Gastroesophageal sphincter (tissue), 4 donors: Measurements from ENCODE around the gene NPFFR1. TPM values are rescaled to one million over a fixed set of nuclear protein-coding genes. Genes with fewer than 3 reads are reported as not detected.

Experiments
- ATAC-seq: fragments of 150-250 bp; one replicate; pipeline ENCODE4 v1.9.1; 2016; ENCODE audit warnings: mild to moderate bottlenecking, moderate library complexity
- H3K27ac ChIP-seq, 4 donors: fragments of 200-600 bp; sonication (generic) in 3 of 4; 1 replicate in 3 of 4; 2 replicates in 1 of 4; pipeline ENCODE4 v1.5.1; 2016 to 2019
- H3K27me3 ChIP-seq: fragments of 200-600 bp; sonication (generic); one replicate; pipeline ENCODE4 v1.5.1; 2019
- H3K36me3 ChIP-seq, 2 donors: fragments of 200-600 bp; sonication (generic); one replicate each; pipeline ENCODE4 v1.5.1; 2019; ENCODE audit warnings: control low read depth in 1 of 2
- H3K4me1 ChIP-seq, 3 donors: fragments of 200-600 bp; sonication (generic); 1 replicate in 2 of 3; 2 replicates in 1 of 3; pipeline ENCODE4 v1.5.1; 2016 to 2019; ENCODE audit warnings: control low read depth in 2 of 3
- H3K4me3 ChIP-seq, 2 donors: fragments of 200-600 bp; sonication (generic); one replicate each; pipeline ENCODE4 v1.5.1; 2019; ENCODE audit warnings: mild to moderate bottlenecking in 1 of 2, moderate library complexity in 1 of 2
- H3K9me3 ChIP-seq, 3 donors: fragments of 200-600 bp; sonication (generic); one replicate each; pipeline ENCODE4 v1.5.1; 2017 to 2019; ENCODE audit warnings: control low read depth in 2 of 3
- EP300 ChIP-seq: sonication (generic); formaldehyde crosslinking; IDR thresholded peaks from one replicate; pipeline ENCODE4 v1.6.1; 2017; ENCODE audit warnings: antibody characterized with exemption, mild to moderate bottlenecking
- POLR2A ChIP-seq, 2 donors: fragments of 450-650 bp; IDR thresholded peaks; one replicate each; pipeline ENCODE4 v1.6.1; 2017; ENCODE audit warnings: antibody characterized with exemption in 2 of 2, mild to moderate bottlenecking in 2 of 2, moderate library complexity in 1 of 2
- POLR2AphosphoS5 ChIP-seq: sonication (generic); formaldehyde crosslinking; IDR thresholded peaks from one replicate; pipeline ENCODE4 v1.6.1; 2017; ENCODE audit warnings: antibody characterized with exemption
- WGBS, 2 donors: methylation state at CpG; one replicate each; pipeline ENCODE4 v1.1.5; 2018; ENCODE audit warnings: low coverage in 1 of 2; 5-methylcytosine and 5-hydroxymethylcytosine counted together
- total RNA-seq, 4 donors: library from RNA; depleted of rRNA; stranded (reverse); fragments of >200 nt; gene quantifications; one replicate each; pipeline ENCODE4 v1.1.0, GENCODE V29; 2016
- TF ChIP-seq, protein P1 (sequence below), 4 experiments: fragments of 200-600 bp in 2 of 4; fragments of 450-650 bp in 2 of 4; sonication (generic) in 1 of 4; IDR thresholded peaks; one replicate each; pipeline ENCODE4 v1.5.1; 2017 to 2019; ENCODE audit warnings: antibody characterized with exemption in 4 of 4, mild to moderate bottlenecking in 2 of 4, moderate library complexity in 2 of 4

Gene NPFFR1
- total RNA-seq, 4 donors from 2014 or later = under 0.01 to 0.04 (median under 0.01) TPM; not detected in 1

DNA sequence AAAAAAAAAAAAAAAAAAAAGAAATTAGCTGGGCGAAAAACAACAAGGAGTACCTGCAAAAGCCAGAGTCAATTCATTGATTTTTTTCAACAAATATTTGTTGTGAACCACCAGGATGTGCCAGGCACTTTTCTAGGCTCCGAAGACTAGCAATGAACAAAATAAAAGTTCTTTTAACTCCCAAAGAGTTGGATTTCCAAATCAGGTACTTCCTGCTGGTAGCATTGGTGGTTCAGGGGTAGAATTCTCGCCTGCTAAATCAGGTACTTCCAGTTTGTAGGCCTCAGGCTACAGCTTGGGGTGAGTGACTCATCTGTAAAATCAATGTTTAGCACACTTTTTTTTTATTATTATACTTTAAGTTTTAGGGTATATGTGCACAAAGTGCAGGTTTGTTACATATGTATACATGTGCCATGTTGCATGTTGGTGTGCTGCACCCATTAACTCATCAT lies 61.4 kb downstream of the NPFFR1 start:
- ATAC-seq = no peak
- 88 to 94% methylated on average over 3 of the region's 3 CpGs for WGBS, 2 donors
- peaks cover 0 to 15% of the 10 kb centered on the region in 2 donors for H3K36me3 ChIP-seq
- no peak overlapping the region for H3K4me3 ChIP-seq
- H3K9me3 ChIP-seq = no peaks in the 10 kb centered on the region
- TF ChIP-seq POLR2A (IDR thresholded peaks at IDR 0.05) = no peak
- TF ChIP-seq EP300 = no peak
- TF ChIP-seq, protein P1, sequence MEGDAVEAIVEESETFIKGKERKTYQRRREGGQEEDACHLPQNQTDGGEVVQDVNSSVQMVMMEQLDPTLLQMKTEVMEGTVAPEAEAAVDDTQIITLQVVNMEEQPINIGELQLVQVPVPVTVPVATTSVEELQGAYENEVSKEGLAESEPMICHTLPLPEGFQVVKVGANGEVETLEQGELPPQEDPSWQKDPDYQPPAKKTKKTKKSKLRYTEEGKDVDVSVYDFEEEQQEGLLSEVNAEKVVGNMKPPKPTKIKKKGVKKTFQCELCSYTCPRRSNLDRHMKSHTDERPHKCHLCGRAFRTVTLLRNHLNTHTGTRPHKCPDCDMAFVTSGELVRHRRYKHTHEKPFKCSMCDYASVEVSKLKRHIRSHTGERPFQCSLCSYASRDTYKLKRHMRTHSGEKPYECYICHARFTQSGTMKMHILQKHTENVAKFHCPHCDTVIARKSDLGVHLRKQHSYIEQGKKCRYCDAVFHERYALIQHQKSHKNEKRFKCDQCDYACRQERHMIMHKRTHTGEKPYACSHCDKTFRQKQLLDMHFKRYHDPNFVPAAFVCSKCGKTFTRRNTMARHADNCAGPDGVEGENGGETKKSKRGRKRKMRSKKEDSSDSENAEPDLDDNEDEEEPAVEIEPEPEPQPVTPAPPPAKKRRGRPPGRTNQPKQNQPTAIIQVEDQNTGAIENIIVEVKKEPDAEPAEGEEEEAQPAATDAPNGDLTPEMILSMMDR (IDR thresholded peaks at IDR 0.05) = no peak
- TF ChIP-seq POLR2AphosphoS5 = no peak
- no peaks in the 10 kb centered on the region for H3K27me3 ChIP-seq
- peaks cover 0 to 15% (median 0%) of the 10 kb centered on the region in 3 donors for H3K4me1 ChIP-seq
- H3K27ac ChIP-seq = no peak overlapping the region

- Histone ChIP-seq H3K9me3 (no peaks in the 10 kb centered on the region), H3K27ac (peak overlapping the region; percentile 25 to 53 (median 32)), H3K4me1 (peaks cover 0 to 14% (median 0%) of the 10 kb centered on the region in 3 donors), H3K27me3 (no peaks in the 10 kb centered on the region), H3K36me3 (peaks cover 0 to 28% of the 10 kb centered on the region in 2 donors), H3K4me3 (no peak overlapping the region)
- 13 to 35% methylated on average over 1 of the region's 1 CpG for WGBS, 2 donors
- TF ChIP-seq, protein P1 (IDR thresholded peaks at IDR 0.05) = no peak
- TF ChIP-seq POLR2A (IDR thresholded peaks at IDR 0.05) (no peak), EP300 (no peak), POLR2AphosphoS5 (no peak)
- no peak for ATAC-seq
These were observed 62.8 kb downstream of the NPFFR1 start for GRCh38 chr10:70221030-70221429.

GRCh38 chr10:70212879-70213278 lies 70.9 kb downstream of the NPFFR1 start:
- Histone ChIP-seq H3K36me3 (peaks cover 4 to 99% of the 10 kb centered on the region in 2 donors), H3K27ac (no peak overlapping the region), H3K9me3 (no peaks in the 10 kb centered on the region), H3K4me3 (no peak overlapping the region), H3K27me3 (no peaks in the 10 kb centered on the region), H3K4me1 (no peaks in the 10 kb centered on the region)
- 100% methylated on average over 1 of the region's 1 CpG for WGBS, 2 donors
- ATAC-seq = no peak
- TF ChIP-seq POLR2A (IDR thresholded peaks at IDR 0.05) = no peak
- TF ChIP-seq POLR2AphosphoS5 = no peak
- TF ChIP-seq EP300 = no peak
- TF ChIP-seq, protein P1 (IDR thresholded peaks at IDR 0.05) = no peak

- H3K9me3 ChIP-seq = no peaks in the 10 kb centered on the region
- H3K27me3 ChIP-seq = no peaks in the 10 kb centered on the region
- H3K36me3 ChIP-seq = peaks cover 4 to 99% of the 10 kb centered on the region in 2 donors
- TF ChIP-seq POLR2AphosphoS5 (no peak), EP300 (no peak), POLR2A (IDR thresholded peaks at IDR 0.05) (no peak)
- TF ChIP-seq, protein P1 (IDR thresholded peaks at IDR 0.05) = no peak
- no peak for ATAC-seq
- no peak overlapping the region for H3K4me3 ChIP-seq
- H3K27ac ChIP-seq = no peak overlapping the region
- H3K4me1 ChIP-seq = no peaks in the 10 kb centered on the region
These were observed 71.5 kb downstream of the NPFFR1 start for GRCh38 chr10:70212277-70212676.

GRCh38 chr10:70206762-70207161 lies 77.0 kb downstream of the NPFFR1 start:
- H3K4me3 ChIP-seq = no peak overlapping the region
- no CpG with 5 or more reads among the region's 5 CpGs for WGBS, 2 donors
- H3K27me3 ChIP-seq = no peaks in the 10 kb centered on the region
- peaks cover 4 to 98% of the 10 kb centered on the region in 2 donors for H3K36me3 ChIP-seq
- ATAC-seq = no peak
- H3K27ac ChIP-seq = no peak overlapping the region
- TF ChIP-seq POLR2A (IDR thresholded peaks at IDR 0.05) (no peak), POLR2AphosphoS5 (no peak), EP300 (no peak)
- TF ChIP-seq, protein P1 (IDR thresholded peaks at IDR 0.05) = no peak
- H3K9me3 ChIP-seq = no peaks in the 10 kb centered on the region
- no peaks in the 10 kb centered on the region for H3K4me1 ChIP-seq
